MCF 10A (cell line): Measurements from ENCODE around the gene ERC2. TPM values are rescaled to one million over a fixed set of nuclear protein-coding genes. Genes with fewer than 3 reads are reported as not detected.
A peak's percentile ranks its signal among the peaks of the same experiment; 100 is the strongest.

Source experiments
- BruUV-seq: library from RNA; stranded (reverse); fragments of 400-500 nt; replicated peaks from 2 replicates; lab custom pipeline; 2021; lab: Mats Ljungman, UMichigan
- CTCF ChIA-PET: fragments of 300-600 bp; sonication (Branson Sonifier 250); formaldehyde crosslinking; extraction: SDS; loops from one replicate; lab custom pipeline; 2021; ENCODE audit warnings: antibody characterized with exemption, inconsistent platforms; lab: Yijun Ruan, JAX
- POLR2A ChIA-PET: fragments of 300-600, 350-650 bp; sonication (Branson Sonifier 250); formaldehyde crosslinking; extraction: SDS; loops from one replicate; lab custom pipeline; 2020; ENCODE audit warnings: antibody characterized with exemption, inconsistent platforms; lab: Yijun Ruan, JAX
- DNase-seq: peaks from one replicate; pipeline ENCODE4 v3.0.0-alpha.2; 2018; ENCODE audit not compliant: unreplicated experiment
- H3K27ac Mint-ChIP-seq: one replicate; pipeline ENCODE4 v1.8.0; 2022; ENCODE audit warnings: mild to moderate bottlenecking, low read depth, mixed read lengths; ENCODE audit not compliant: unreplicated experiment
- H3K27me3 Mint-ChIP-seq: one replicate; pipeline ENCODE4 v1.8.0; 2022; ENCODE audit warnings: mixed read lengths; ENCODE audit not compliant: insufficient read depth, unreplicated experiment
- H3K36me3 Mint-ChIP-seq: one replicate; pipeline ENCODE4 v1.8.0; 2022; ENCODE audit warnings: mild to moderate bottlenecking, moderate library complexity, mixed read lengths; ENCODE audit not compliant: insufficient read depth, unreplicated experiment
- H3K4me1 Mint-ChIP-seq: one replicate; pipeline ENCODE4 v1.8.0; 2022; ENCODE audit warnings: mixed read lengths; ENCODE audit not compliant: insufficient read depth, unreplicated experiment
- H3K4me3 Mint-ChIP-seq: one replicate; pipeline ENCODE4 v1.8.0; 2022; ENCODE audit warnings: mild to moderate bottlenecking, moderate library complexity, mixed read lengths; ENCODE audit not compliant: unreplicated experiment
- H3K9me3 Mint-ChIP-seq: one replicate; pipeline ENCODE4 v1.8.0; 2022; ENCODE audit warnings: mixed read lengths; ENCODE audit not compliant: unreplicated experiment
- intact Hi-C: fragments of 100-400 bp; cut with micrococcal nuclease; formaldehyde crosslinking; loops from 2 replicates; pipeline ENCODE4 v1.14.1; 2022
- total RNA-seq: library from RNA; stranded (reverse); gene quantifications from 2 replicates; pipeline ENCODE4 v1.2.3, GENCODE V29; 2022
- TF ChIP-seq, protein P1 (sequence below): fragments of 200-600 bp; IDR thresholded peaks from one replicate; pipeline ENCODE4 v1.8.0; 2022; ENCODE audit warnings: antibody characterized with exemption, mild to moderate bottlenecking; ENCODE audit not compliant: unreplicated experiment

ERC2 gene
- total RNA-seq, 1 experiment from 2014 or later: 0.42 TPM

DNA sequence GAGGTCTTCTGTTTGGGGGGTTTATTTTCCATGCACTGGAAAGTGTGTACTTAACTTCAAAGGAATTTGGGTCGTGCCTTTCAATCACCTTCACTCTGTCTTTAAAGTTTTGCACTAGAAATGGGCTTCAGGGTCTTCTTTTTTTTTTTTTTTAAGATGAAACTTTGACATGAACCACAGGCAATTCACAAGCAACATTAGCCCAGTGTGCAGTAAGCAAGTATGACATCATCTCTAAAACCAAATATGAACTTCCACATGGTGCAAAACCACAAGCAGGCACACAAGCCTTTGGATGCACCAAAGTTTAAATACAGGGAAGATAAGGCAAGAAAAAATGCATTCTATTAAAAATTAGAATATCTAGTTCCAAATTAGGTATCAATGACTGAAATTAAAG, 381.9 kb downstream of the ERC2 start:
- Mint-ChIP-seq H3K4me3 (no peak overlapping the region), H3K9me3 (no peaks in the 10 kb centered on the region), H3K4me1 (no peaks in the 10 kb centered on the region), H3K27me3 (no peaks in the 10 kb centered on the region), H3K36me3 (no peaks in the 10 kb centered on the region), H3K27ac (no peak overlapping the region)
- CTCF ChIA-PET: no interaction called here
- intact Hi-C loops: no loop called here
- TF ChIP-seq, protein P1, sequence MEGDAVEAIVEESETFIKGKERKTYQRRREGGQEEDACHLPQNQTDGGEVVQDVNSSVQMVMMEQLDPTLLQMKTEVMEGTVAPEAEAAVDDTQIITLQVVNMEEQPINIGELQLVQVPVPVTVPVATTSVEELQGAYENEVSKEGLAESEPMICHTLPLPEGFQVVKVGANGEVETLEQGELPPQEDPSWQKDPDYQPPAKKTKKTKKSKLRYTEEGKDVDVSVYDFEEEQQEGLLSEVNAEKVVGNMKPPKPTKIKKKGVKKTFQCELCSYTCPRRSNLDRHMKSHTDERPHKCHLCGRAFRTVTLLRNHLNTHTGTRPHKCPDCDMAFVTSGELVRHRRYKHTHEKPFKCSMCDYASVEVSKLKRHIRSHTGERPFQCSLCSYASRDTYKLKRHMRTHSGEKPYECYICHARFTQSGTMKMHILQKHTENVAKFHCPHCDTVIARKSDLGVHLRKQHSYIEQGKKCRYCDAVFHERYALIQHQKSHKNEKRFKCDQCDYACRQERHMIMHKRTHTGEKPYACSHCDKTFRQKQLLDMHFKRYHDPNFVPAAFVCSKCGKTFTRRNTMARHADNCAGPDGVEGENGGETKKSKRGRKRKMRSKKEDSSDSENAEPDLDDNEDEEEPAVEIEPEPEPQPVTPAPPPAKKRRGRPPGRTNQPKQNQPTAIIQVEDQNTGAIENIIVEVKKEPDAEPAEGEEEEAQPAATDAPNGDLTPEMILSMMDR: no peak
- no peak for DNase-seq
- POLR2A ChIA-PET: no interaction called here
- BruUV-seq: no TSS peak

DNA sequence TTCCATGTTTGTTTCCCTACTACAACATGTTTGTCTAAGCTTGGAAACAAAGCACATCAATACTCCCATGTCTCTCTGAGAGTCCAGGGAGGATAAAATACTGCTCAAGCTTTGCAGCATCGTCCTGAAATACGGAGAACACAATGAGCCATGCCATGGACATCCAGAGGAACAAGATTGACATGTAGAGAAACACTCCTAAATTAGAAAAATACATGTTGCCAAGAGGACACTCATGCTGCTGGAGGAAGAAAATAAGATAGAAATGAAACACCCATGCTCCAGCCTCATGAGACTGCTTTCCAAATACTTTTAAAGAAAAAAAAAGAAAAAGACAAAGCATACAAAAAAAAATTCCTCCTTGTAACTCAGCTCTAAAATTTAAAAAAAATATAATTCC, 387.0 kb downstream of the ERC2 start:
- POLR2A ChIA-PET: interaction anchor here (0.6 kb wide), 1 partner anchor 225 kb away, joined by 3 read pairs; no protein-coding TSS in a partner anchor
- intact Hi-C loops: no loop called here
- TF ChIP-seq, protein P1: no peak
- Mint-ChIP-seq H3K4me1 (peaks cover 10% of the 10 kb centered on the region), H3K27ac (no peak overlapping the region), H3K4me3 (no peak overlapping the region), H3K36me3 (peaks cover 6% of the 10 kb centered on the region), H3K27me3 (no peaks in the 10 kb centered on the region), H3K9me3 (no peaks in the 10 kb centered on the region)
- BruUV-seq: no TSS peak
- no peak for DNase-seq
- CTCF ChIA-PET: interaction anchor here (0.6 to 0.7 kb wide), 2 partner anchors 27 to 86 kb away, joined by 3 read pairs; no protein-coding TSS in a partner anchor

DNA sequence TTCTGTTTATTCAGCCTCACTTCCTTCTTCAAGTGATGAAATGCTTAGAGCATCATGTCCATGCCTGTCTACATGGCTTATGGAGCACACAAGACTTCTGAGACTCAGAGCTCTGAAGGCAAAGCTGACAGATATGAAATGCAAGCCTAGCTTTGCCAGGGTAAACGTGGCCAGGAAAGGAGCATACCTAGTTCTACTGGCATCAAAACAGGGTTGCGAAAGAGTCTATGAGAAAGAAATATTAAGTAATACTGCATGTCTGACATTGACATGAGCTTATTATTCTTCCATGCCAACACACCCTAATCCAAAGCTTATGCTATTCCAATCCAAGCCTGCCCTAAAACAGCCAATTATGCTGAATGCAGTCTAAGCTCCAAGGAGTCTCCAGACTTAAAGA, 391.5 kb downstream of the ERC2 start:
- Mint-ChIP-seq H3K36me3 (peaks cover 6% of the 10 kb centered on the region), H3K4me3 (no peak overlapping the region), H3K9me3 (no peaks in the 10 kb centered on the region), H3K27ac (no peak overlapping the region), H3K4me1 (peaks cover 10% of the 10 kb centered on the region), H3K27me3 (no peaks in the 10 kb centered on the region)
- CTCF ChIA-PET: interaction anchor here (0.5 to 1.0 kb wide), 6 partner anchors 163 to 1735 kb away, joined by 3 to 7 read pairs (median 4); no protein-coding TSS in a partner anchor
- POLR2A ChIA-PET: interaction anchor here (0.5 to 1.3 kb wide), 11 partner anchors 11 to 187 kb away, joined by 3 read pairs; no protein-coding TSS in a partner anchor
- TF ChIP-seq, protein P1: no peak
- intact Hi-C loops: no loop called here
- BruUV-seq: no TSS peak
- peak; percentile 96 for DNase-seq

DNA sequence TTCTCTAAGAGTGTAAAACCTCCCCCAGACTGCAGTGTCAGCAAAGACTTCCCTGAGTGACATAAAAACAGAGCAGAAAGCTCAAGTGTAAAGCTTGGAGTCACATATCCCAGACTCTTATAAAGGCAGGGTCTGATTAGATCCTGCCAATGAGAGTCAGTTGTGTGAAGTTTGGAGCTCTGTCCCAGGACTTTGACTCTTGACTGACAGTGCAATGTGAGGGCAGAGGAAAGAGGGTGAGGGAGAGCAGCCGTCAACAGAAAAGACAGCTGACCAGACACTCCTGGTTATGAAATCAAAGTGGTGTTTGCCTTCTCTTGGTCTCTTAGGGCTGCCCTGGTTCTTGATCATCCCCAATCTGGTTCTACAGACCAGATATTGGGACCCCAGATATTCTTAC, 393.2 kb downstream of the ERC2 start:
- intact Hi-C loops: no loop called here
- TF ChIP-seq, protein P1: no peak
- POLR2A ChIA-PET: interaction anchor here (1.1 kb wide), 1 partner anchor 10 kb away, joined by 3 read pairs; no protein-coding TSS in a partner anchor

More for the DNA sequence above, 393.2 kb downstream of the ERC2 start:
- no TSS peak for BruUV-seq
- Mint-ChIP-seq H3K36me3 (peaks cover 6% of the 10 kb centered on the region), H3K4me3 (no peak overlapping the region), H3K27ac (no peak overlapping the region), H3K27me3 (no peaks in the 10 kb centered on the region), H3K9me3 (no peaks in the 10 kb centered on the region), H3K4me1 (peaks cover 10% of the 10 kb centered on the region)
- CTCF ChIA-PET: interaction anchor here (0.5 to 1.1 kb wide), 5 partner anchors 10 to 248 kb away, joined by 3 to 4 read pairs (median 3); no protein-coding TSS in a partner anchor
- no peak for DNase-seq
